ENCODE data around the gene KAZN.
"Not testable (repeated sequence)": the region's sequence is repeated elsewhere in the genome, so short reads cannot be mapped to it uniquely, and the experiment has no call there.

Gene KAZN

DNA sequence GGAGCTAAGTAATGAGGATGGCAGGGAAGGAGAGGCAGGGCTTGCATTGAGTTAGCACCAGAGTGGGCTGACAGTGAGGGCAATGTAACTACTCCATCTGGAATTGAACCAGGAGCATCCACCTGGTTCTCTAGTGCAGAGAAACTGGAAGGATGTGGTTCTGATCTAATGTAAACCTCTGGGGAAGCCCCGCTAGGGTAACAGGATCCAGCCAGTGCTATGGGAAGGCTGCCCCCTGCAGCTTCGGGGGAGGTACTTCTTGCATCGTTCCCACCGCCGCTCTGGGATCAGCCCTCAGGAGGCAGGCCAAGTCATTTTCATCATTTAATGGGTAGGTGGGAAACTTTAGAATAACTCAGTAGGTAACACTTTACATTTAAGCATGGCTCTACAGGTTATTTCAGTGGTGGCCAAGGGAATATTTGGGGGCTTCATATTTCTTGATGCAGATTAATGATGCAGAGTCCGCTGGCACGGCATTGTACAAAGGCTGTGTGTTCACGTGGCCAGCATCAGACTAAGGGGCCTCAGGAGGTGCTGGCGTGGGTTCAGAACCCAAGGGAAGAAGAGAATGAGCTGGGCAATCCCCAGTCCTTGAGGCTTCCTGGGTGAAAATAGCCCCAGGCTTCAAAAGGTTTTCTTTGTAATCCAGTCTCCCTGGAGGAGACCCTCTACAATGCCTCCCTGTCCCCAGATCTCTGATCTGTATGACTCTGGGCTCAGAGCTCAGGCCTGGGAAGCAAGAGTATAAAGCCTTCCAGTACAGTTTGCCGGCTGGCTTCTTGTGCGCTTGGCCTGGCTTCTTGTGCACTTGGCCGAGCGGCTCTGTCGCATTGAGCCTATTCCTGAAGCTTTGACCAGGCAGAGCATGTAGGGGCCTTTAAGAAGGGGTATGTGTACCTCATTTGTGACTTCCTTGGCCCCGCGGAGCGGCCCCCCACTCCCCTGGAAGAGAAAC lies 26.4 kb upstream of the KAZN start:
- POLR2A ChIA-PET = no interaction called here
- CTCF ChIA-PET = interaction anchor here (0.6 to 1.6 kb wide), 2 partner anchors 10 to 199 kb away, joined by 4 read pairs; no protein-coding TSS in a partner anchor
- DNase-seq (ENCODE audit: extremely low spot score) = peak; percentile 39
- no peak for TF ChIP-seq FOXM1 (IDR thresholded peaks at IDR 0.05; ENCODE audit: borderline replicate concordance)
- TF ChIP-seq, protein P1, sequence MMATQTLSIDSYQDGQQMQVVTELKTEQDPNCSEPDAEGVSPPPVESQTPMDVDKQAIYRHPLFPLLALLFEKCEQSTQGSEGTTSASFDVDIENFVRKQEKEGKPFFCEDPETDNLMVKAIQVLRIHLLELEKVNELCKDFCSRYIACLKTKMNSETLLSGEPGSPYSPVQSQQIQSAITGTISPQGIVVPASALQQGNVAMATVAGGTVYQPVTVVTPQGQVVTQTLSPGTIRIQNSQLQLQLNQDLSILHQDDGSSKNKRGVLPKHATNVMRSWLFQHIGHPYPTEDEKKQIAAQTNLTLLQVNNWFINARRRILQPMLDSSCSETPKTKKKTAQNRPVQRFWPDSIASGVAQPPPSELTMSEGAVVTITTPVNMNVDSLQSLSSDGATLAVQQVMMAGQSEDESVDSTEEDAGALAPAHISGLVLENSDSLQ (IDR thresholded peaks at IDR 0.05) = no peak
- TF ChIP-seq LEF1 (IDR thresholded peaks at IDR 0.05; ENCODE audit: borderline replicate concordance) = no peak
- TF ChIP-seq FOXK2 (IDR thresholded peaks at IDR 0.05) = no peak
- TF ChIP-seq L3MBTL2 (conservative IDR thresholded peaks at IDR 0.05) = no peak
- no peak for TF ChIP-seq HDGF (IDR thresholded peaks at IDR 0.05; ENCODE audit: borderline replicate concordance)
- TF ChIP-seq ZNF384 (IDR thresholded peaks at IDR 0.05) = no peak
- no peak for TF ChIP-seq NFRKB (IDR thresholded peaks at IDR 0.05)
- no peak for TF ChIP-seq TARDBP (IDR thresholded peaks at IDR 0.05)
- no peak for TF ChIP-seq ARNT (IDR thresholded peaks at IDR 0.05)
- TF ChIP-seq BHLHE40 (IDR thresholded peaks at IDR 0.05; ENCODE audit: borderline replicate concordance) = no peak

DNA sequence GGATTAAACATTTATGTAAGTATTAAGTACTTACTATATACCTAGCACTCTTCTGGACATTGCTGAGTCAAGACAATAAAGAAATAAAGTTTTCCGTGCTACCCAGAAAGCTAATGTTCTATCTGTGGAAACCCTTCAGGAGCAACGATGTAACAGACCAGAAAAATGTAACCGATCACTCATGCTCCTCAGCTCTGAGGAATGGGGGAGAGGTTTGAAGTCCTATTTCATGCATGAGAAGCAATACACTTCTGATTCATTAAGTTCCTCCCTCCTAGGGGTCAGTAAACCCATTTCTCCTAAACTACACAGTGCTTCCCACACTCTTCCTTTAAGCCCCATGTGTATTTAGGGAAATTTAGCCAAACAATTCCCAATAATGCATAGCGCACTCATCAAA lies 25.6 kb upstream of the KAZN start:
- no peak for TF ChIP-seq LEF1 (IDR thresholded peaks at IDR 0.05; ENCODE audit: borderline replicate concordance)
- no peak for TF ChIP-seq ARNT (IDR thresholded peaks at IDR 0.05)
- TF ChIP-seq, protein P1 (IDR thresholded peaks at IDR 0.05) = no peak
- CTCF ChIA-PET = interaction anchor here (1.6 kb wide), 1 partner anchor 9 kb away, joined by 4 read pairs; no protein-coding TSS in a partner anchor

DNA sequence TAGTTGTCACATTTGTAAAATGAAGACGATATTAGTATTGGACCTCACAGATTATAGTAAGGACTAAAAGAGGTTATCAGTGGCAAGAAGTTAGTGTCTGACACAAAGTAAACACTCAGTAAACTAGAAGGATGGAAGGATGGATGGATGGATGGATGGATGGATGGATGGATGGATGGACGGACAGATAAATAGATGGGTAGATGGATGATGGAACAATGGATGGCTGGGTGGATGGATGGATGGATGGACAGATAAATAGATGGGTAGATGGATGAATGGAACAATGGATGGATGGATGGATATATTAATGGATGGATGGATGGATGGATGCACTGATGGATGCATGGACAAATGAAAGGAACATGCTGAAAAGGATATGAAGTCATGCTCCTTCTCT lies 22.3 kb upstream of the KAZN start:
- TF ChIP-seq CTBP1 (IDR thresholded peaks at IDR 0.05; ENCODE audit: borderline replicate concordance) (no peak), TARDBP (IDR thresholded peaks at IDR 0.05) (no peak), SUZ12 (IDR thresholded peaks at IDR 0.05) (no peak)
- POLR2A ChIA-PET = no interaction called here
- no peak for DNase-seq (ENCODE audit: extremely low spot score)
- CTCF ChIA-PET = no interaction called here

More for the DNA sequence above, 25.6 kb upstream of the KAZN start:
- POLR2A ChIA-PET = no interaction called here
- DNase-seq (ENCODE audit: extremely low spot score) = no peak

DNA sequence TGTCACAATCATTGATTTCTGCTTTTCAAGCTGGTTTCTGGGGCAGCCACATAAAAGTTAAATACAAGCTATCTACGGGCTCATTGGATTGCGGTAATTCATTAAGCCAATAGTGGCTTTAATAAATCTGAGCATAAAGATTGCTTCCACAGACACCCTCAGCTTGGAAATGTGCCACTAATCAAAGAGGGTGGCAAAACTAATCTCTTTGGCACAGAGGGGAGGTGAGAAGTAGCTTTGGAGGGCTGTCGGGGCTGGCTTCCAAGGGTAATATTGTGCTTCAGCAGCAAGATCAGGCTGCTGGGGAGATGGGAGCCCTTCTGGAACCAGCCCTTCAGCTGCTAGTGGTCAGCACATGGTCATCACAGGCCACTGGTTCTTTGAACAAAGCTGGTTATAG lies 21.2 kb upstream of the KAZN start:
- ChIA-PET CTCF (interaction anchor here (0.8 kb wide), 1 partner anchor 202 kb away, joined by 3 read pairs; no protein-coding TSS in a partner anchor), POLR2A (no interaction called here)
- no peak for TF ChIP-seq L3MBTL2 (conservative IDR thresholded peaks at IDR 0.05)
- TF ChIP-seq BHLHE40 (IDR thresholded peaks at IDR 0.05; ENCODE audit: borderline replicate concordance) = no peak
- TF ChIP-seq HDGF (IDR thresholded peaks at IDR 0.05; ENCODE audit: borderline replicate concordance) = no peak
- TF ChIP-seq CTBP1 (IDR thresholded peaks at IDR 0.05; ENCODE audit: borderline replicate concordance) = no peak
- TF ChIP-seq ZNF384 (IDR thresholded peaks at IDR 0.05) = no peak
- no peak for TF ChIP-seq NFRKB (IDR thresholded peaks at IDR 0.05)
- TF ChIP-seq LEF1 (IDR thresholded peaks at IDR 0.05; ENCODE audit: borderline replicate concordance) = no peak
- TF ChIP-seq ELF4 (IDR thresholded peaks at IDR 0.05) = no peak
- no peak for TF ChIP-seq FOXK2 (IDR thresholded peaks at IDR 0.05)
- no peak for TF ChIP-seq TARDBP (IDR thresholded peaks at IDR 0.05)
- TF ChIP-seq, protein P1 (IDR thresholded peaks at IDR 0.05) = no peak
- TF ChIP-seq SUZ12 (IDR thresholded peaks at IDR 0.05) = no peak
- TF ChIP-seq SP1 (IDR thresholded peaks at IDR 0.05) = no peak
- no peak for TF ChIP-seq FOXA1 (IDR thresholded peaks at IDR 0.05)
- no peak for TF ChIP-seq FOXM1 (IDR thresholded peaks at IDR 0.05; ENCODE audit: borderline replicate concordance)
- no peak for TF ChIP-seq ARNT (IDR thresholded peaks at IDR 0.05)
- DNase-seq (ENCODE audit: extremely low spot score) = no peak

DNA sequence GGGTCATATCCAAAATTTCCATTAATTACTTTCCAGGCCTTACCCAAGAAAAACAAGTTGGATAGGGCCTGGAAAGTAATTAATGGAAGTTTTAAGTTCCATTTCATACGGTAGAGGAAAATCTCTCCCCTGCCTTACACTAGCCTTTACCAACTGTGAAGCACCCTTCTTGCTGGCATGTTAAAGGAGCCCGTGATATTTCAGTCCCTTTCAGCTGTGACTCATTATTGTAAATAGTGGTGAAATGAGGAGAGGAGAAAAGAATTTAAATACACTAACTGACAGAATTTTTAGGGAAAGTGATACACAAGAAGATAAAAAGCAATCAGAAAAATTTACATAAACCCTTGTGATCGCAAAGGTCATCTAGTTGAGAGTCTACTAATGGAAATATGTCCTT lies 20.3 kb upstream of the KAZN start:
- POLR2A ChIA-PET = no interaction called here
- DNase-seq (ENCODE audit: extremely low spot score) = no peak
- no peak for TF ChIP-seq FOXM1 (IDR thresholded peaks at IDR 0.05; ENCODE audit: borderline replicate concordance)
- no peak for TF ChIP-seq ELF4 (IDR thresholded peaks at IDR 0.05)
- TF ChIP-seq FOXK2 (IDR thresholded peaks at IDR 0.05) = no peak
- TF ChIP-seq, protein P1 (IDR thresholded peaks at IDR 0.05) = no peak
- no peak for TF ChIP-seq LEF1 (IDR thresholded peaks at IDR 0.05; ENCODE audit: borderline replicate concordance)
- TF ChIP-seq HDGF (IDR thresholded peaks at IDR 0.05; ENCODE audit: borderline replicate concordance) = no peak
- no peak for TF ChIP-seq NFRKB (IDR thresholded peaks at IDR 0.05)
- no peak for TF ChIP-seq ZNF384 (IDR thresholded peaks at IDR 0.05)
- TF ChIP-seq BHLHE40 (IDR thresholded peaks at IDR 0.05; ENCODE audit: borderline replicate concordance) = no peak
- TF ChIP-seq L3MBTL2 (conservative IDR thresholded peaks at IDR 0.05) = no peak
- no peak for TF ChIP-seq SUZ12 (IDR thresholded peaks at IDR 0.05)
- CTCF ChIA-PET = interaction anchor here (0.8 kb wide), 1 partner anchor 285 kb away, joined by 3 read pairs; no protein-coding TSS in a partner anchor

DNA sequence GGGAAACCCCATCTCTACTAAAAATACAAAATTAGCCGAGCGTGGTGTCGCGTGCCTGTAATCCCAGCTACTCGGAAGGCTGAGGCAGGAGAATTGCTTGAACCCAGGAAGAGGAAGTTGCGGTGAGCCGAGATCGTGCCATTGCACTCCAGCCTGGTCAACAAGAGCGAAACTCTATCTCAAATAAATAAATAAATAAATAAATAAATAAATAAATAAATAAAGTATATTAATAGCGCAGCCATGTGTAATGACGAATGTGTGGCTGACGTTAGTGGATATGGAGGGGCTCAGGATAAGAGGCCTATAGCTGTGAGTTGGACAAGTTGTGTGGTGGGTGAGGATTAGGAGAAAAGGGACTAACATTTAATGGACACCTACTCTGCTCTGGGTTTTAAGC lies 18.2 kb upstream of the KAZN start:
- CTCF ChIA-PET; DNase-seq (ENCODE audit: extremely low spot score); POLR2A ChIA-PET: not testable (repeated sequence)

All from HEK293T (cell line).